PFSK-1 (cell line): ENCODE data around the gene TRAFD1.

ENCODE experiments used
- POLR2AphosphoS5 ChIP-seq: IDR thresholded peaks from 2 replicates; pipeline ENCODE4 v1.6.1; 2012; ENCODE audit warnings: low read depth, mild to moderate bottlenecking, control low read depth, low read length, moderate library complexity
- REST ChIP-seq, 2 experiments: IDR thresholded peaks; 2 replicates each; pipeline versions ENCODE4 v1.6.1 to v1.8.0; 2011 to 2012; ENCODE audit warnings: low read depth in 2 of 2, low read length in 2 of 2, control low read depth in 1 of 2, inconsistent platforms in 1 of 2, mild to moderate bottlenecking in 1 of 2, moderate library complexity in 1 of 2; ENCODE audit not compliant: insufficient read depth in 1 of 2
- TAF1 ChIP-seq: IDR thresholded peaks from 2 replicates; pipeline ENCODE4 v1.6.1; 2012; ENCODE audit warnings: low read length, control low read depth, borderline replicate concordance; ENCODE audit not compliant: insufficient read depth

DNA sequence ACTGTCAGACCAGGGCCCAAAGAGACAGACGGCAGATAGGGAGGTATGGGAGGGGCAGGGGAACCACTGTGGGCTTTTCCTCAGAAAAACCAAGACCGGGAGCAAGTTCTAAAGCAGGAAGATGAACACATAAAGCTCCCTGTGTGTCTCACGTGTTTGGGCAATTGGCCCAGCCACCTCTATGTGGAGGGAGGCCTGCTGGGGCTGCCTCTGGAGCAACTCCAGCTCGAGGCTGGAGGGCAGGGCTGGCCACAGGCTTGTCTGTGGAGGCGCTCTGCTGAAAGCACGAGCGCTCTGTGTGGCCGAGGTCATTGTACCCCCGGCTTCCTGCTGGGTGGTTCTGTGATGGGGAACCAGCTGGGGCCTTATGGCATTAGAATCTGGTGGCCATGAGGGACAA lies 36.4 kb downstream of the TRAFD1 start:
- no peak for TF ChIP-seq POLR2AphosphoS5
- TF ChIP-seq TAF1, result no peak
- no peak for TF ChIP-seq REST (IDR thresholded peaks at IDR 0.05; ENCODE audit: insufficient read depth in 1 of 2, low read depth in 2 of 2, low read length in 2 of 2)
